HCT116 (cell line): ENCODE data around the gene ITPK1. TPM values are rescaled to one million over a fixed set of nuclear protein-coding genes. Genes with fewer than 3 reads are reported as not detected.

Source experiments
- ATAC-seq: fragments of 200-7000 bp; cut with Tn5 transposase; 2 replicates; pipeline ENCODE4 v1.9.1; 2020; ENCODE audit warnings: mild to moderate bottlenecking, moderate library complexity
- BruUV-seq: library from RNA; stranded (reverse); fragments of 400-500 nt; replicated peaks from 2 replicates; lab custom pipeline; 2021; lab: Mats Ljungman, UMichigan
- CTCF ChIA-PET: fragments of 300-600 bp; sonication (Branson Sonifier 250); formaldehyde crosslinking; loops from one replicate; lab custom pipeline; 2021; ENCODE audit warnings: antibody characterized with exemption; lab: Charles Lee
- POLR2A ChIA-PET: fragments of 300-600, 350-600 bp; sonication (Branson Sonifier 250); formaldehyde crosslinking; loops from one replicate; lab custom pipeline; 2021; ENCODE audit warnings: antibody characterized with exemption; lab: Charles Lee
- RAD21 ChIA-PET, 2 experiments: fragments of 300-600 bp; sonication (Branson Sonifier 250); formaldehyde crosslinking; loops; one replicate each; lab custom pipeline; 2023; ENCODE audit warnings: low total read pairs in 2 of 2; ENCODE audit not compliant: uncharacterized antibody in 2 of 2, unreplicated experiment in 2 of 2, low non-redundant PET in 1 of 2; lab: Charles Lee
- DNase-seq: peaks from one replicate; pipeline ENCODE4 v3.0.0-alpha.2; 2010; ENCODE audit warnings: low read depth, low spot score
- H2AFZ ChIP-seq: fragments of 200-600 bp; shearing (Covaris generic), sonication (generic); 2 replicates; pipeline ENCODE4 v1.6.1; 2017; ENCODE audit warnings: low read depth, mixed run types, mixed read lengths, antibody characterized with exemption, low read length; ENCODE audit not compliant: poor library complexity, severe bottlenecking
- H3K27ac ChIP-seq: 2 replicates; pipeline ENCODE4 v1.5.1; 2012; ENCODE audit warnings: low read depth, low read length
- H3K27me3 ChIP-seq: fragments of 200-600 bp; sonication (generic); 2 replicates; pipeline ENCODE4 v1.6.1; 2016; ENCODE audit warnings: mixed run types, low read length, mixed read lengths; ENCODE audit not compliant: insufficient read depth
- H3K36me3 ChIP-seq, 2 experiments: fragments of 200-500 bp in 1 of 2; fragments of 200-600 bp in 1 of 2; sonication (Bioruptor generic) in 1 of 2; sonication (generic) in 1 of 2; 2 replicates each; pipeline versions ENCODE4 v1.5.1 to v1.6.1; 2014 to 2016; ENCODE audit warnings: low read length in 2 of 2, inconsistent platforms in 1 of 2, mixed read lengths in 1 of 2, mixed run types in 1 of 2; ENCODE audit not compliant: insufficient read depth in 2 of 2, control insufficient read depth in 1 of 2
- H3K4me1 ChIP-seq, 2 experiments: fragments of 200-600 bp in 1 of 2; sonication (generic) in 1 of 2; 2 replicates each; pipeline versions ENCODE4 v1.5.1 to v1.6.1; 2012 to 2017; ENCODE audit warnings: low read length in 2 of 2, inconsistent platforms in 1 of 2, mild to moderate bottlenecking in 1 of 2, mixed read lengths in 1 of 2, mixed run types in 1 of 2, moderate library complexity in 1 of 2; ENCODE audit not compliant: insufficient read depth in 2 of 2, control insufficient read depth in 1 of 2
- H3K4me2 ChIP-seq: fragments of 200-600 bp; sonication (generic); 2 replicates; pipeline ENCODE4 v1.6.1; 2017; ENCODE audit warnings: mixed run types, low read length, mixed read lengths
- H3K4me3 ChIP-seq, 2 experiments: fragments of 200-600 bp in 1 of 2; sonication (generic) in 1 of 2; replicated peaks in 1 of 2; 2 replicates each; pipeline ENCODE4 v1.5.1; 2011 to 2016; ENCODE audit warnings: low read length in 2 of 2, control low read depth in 1 of 2, low read depth in 1 of 2, mild to moderate bottlenecking in 1 of 2, mixed read lengths in 1 of 2, mixed run types in 1 of 2
- H3K79me2 ChIP-seq: fragments of 200-600 bp; sonication (generic); 2 replicates; pipeline ENCODE4 v1.6.1; 2017; ENCODE audit warnings: mild to moderate bottlenecking, mixed run types, low read length, moderate library complexity, mixed read lengths; ENCODE audit not compliant: insufficient read depth
- H3K9ac ChIP-seq: fragments of 200-600 bp; sonication (generic); 2 replicates; pipeline ENCODE4 v1.6.1; 2016; ENCODE audit warnings: low read length, mixed read lengths
- H3K9me2 ChIP-seq: fragments of 200-600 bp; sonication (generic), shearing (Covaris generic); 2 replicates; pipeline ENCODE4 v1.6.1; 2017; ENCODE audit warnings: mixed run types, mild to moderate bottlenecking, moderate library complexity; ENCODE audit not compliant: insufficient read depth
- H3K9me3 ChIP-seq, 2 experiments: fragments of 200-500 bp in 1 of 2; fragments of 200-600 bp in 1 of 2; sonication (Bioruptor generic) in 1 of 2; sonication (generic) in 1 of 2; 2 replicates each; pipeline ENCODE4 v1.6.1; 2014 to 2017; ENCODE audit warnings: low read length in 2 of 2, mixed read lengths in 2 of 2, inconsistent platforms in 1 of 2, low read depth in 1 of 2, mild to moderate bottlenecking in 1 of 2, mixed run types in 1 of 2, moderate library complexity in 1 of 2; ENCODE audit not compliant: control insufficient read depth in 1 of 2, insufficient read depth in 1 of 2
- H4K20me1 ChIP-seq: fragments of 200-600 bp; sonication (generic), shearing (Covaris generic); 2 replicates; pipeline ENCODE4 v1.6.1; 2017; ENCODE audit warnings: mixed run types, mild to moderate bottlenecking, moderate library complexity; ENCODE audit not compliant: insufficient read depth
- ATF3 ChIP-seq: IDR thresholded peaks from 2 replicates; pipeline ENCODE4 v1.6.1; 2012
- CEBPB ChIP-seq: IDR thresholded peaks from 2 replicates; pipeline ENCODE4 v1.6.1; 2012; ENCODE audit warnings: low read depth
- CTCF ChIP-seq, 3 experiments: fragments of 200-600 bp in 1 of 3; sonication (generic) in 1 of 3; IDR thresholded peaks in 2 of 3; conservative IDR thresholded peaks in 1 of 3; 2 replicates each; pipeline ENCODE4 v1.5.1; 2012 to 2017; ENCODE audit warnings: low read depth in 2 of 3, low read length in 2 of 3, antibody characterized with exemption in 1 of 3, borderline replicate concordance in 1 of 3, control low read depth in 1 of 3, mild to moderate bottlenecking in 1 of 3, mixed read lengths in 1 of 3, mixed run types in 1 of 3, moderate library complexity in 1 of 3; ENCODE audit not compliant: insufficient read depth in 1 of 3
- EGR1 ChIP-seq: IDR thresholded peaks from 2 replicates; pipeline ENCODE4 v1.6.1; 2012; ENCODE audit warnings: low read depth
- ELF1 ChIP-seq: IDR thresholded peaks from 2 replicates; pipeline ENCODE4 v1.6.1; 2012; ENCODE audit warnings: low read depth, borderline replicate concordance
- EZH2 ChIP-seq: fragments of 200-600 bp; sonication (generic); IDR thresholded peaks from 2 replicates; pipeline ENCODE4 v1.6.1; 2017; ENCODE audit warnings: antibody characterized with exemption, mixed run types
- FOSL1 ChIP-seq: IDR thresholded peaks from 2 replicates; pipeline ENCODE4 v1.6.1; 2012; ENCODE audit warnings: low read depth
- JUND ChIP-seq: IDR thresholded peaks from 2 replicates; pipeline ENCODE4 v1.6.1; 2012
- POLR2A ChIP-seq: IDR thresholded peaks from 2 replicates; pipeline ENCODE4 v1.7.0; 2011; ENCODE audit warnings: borderline replicate concordance; ENCODE audit not compliant: insufficient read depth, insufficient read length; ENCODE audit errors: extremely low read depth
- POLR2AphosphoS5 ChIP-seq: IDR thresholded peaks from 2 replicates; pipeline ENCODE4 v1.6.1; 2011; ENCODE audit warnings: mild to moderate bottlenecking, low read depth, low read length, moderate library complexity
- RAD21 ChIP-seq: IDR thresholded peaks from 2 replicates; pipeline ENCODE4 v1.6.1; 2012; ENCODE audit warnings: low read depth, mild to moderate bottlenecking
- REST ChIP-seq: IDR thresholded peaks from 2 replicates; pipeline ENCODE4 v1.6.1; 2012; ENCODE audit warnings: low read depth
- SIN3A ChIP-seq: IDR thresholded peaks from 2 replicates; pipeline ENCODE4 v1.6.1; 2012; ENCODE audit warnings: low read depth
- SP1 ChIP-seq: IDR thresholded peaks from 2 replicates; pipeline ENCODE4 v1.6.1; 2012; ENCODE audit warnings: low read depth
- TCF7L2 ChIP-seq: IDR thresholded peaks from 2 replicates; pipeline ENCODE4 v1.7.0; 2011; ENCODE audit warnings: borderline replicate concordance, inconsistent platforms; ENCODE audit not compliant: insufficient read depth, insufficient read length; ENCODE audit errors: extremely low read depth
- YY1 ChIP-seq: IDR thresholded peaks from 2 replicates; pipeline ENCODE4 v1.6.1; 2011; ENCODE audit warnings: low read length, low read depth, moderate library complexity, mild to moderate bottlenecking; ENCODE audit not compliant: insufficient replicate concordance; ENCODE audit errors: extremely low read depth
- ZBTB33 ChIP-seq: IDR thresholded peaks from 2 replicates; pipeline ENCODE4 v1.6.1; 2011; ENCODE audit warnings: mild to moderate bottlenecking, low read length, moderate library complexity; ENCODE audit not compliant: insufficient replicate concordance; ENCODE audit errors: extremely low read depth
- ZFX ChIP-seq: fragments of 450-650 bp; IDR thresholded peaks from 2 replicates; pipeline ENCODE4 v1.6.1; 2017
- ZNF274 ChIP-seq: fragments of 200-500 bp; sonication (Bioruptor generic); IDR thresholded peaks from 2 replicates; pipeline ENCODE4 v1.6.1; 2014; ENCODE audit warnings: mild to moderate bottlenecking, low read depth, low read length, inconsistent platforms
- intact Hi-C: fragments of 100-400 bp; cut with micrococcal nuclease; formaldehyde crosslinking; loops from 2 replicates; pipeline ENCODE4 v1.10.0; 2022
- total RNA-seq: library from RNA; stranded (reverse); gene quantifications from one replicate; pipeline ENCODE4 v1.2.1, GENCODE V29; 2021; ENCODE audit not compliant: unreplicated experiment

The ITPK1 gene
- total RNA-seq, 1 experiment from 2014 or later = 70.2 TPM

GRCh38 chr14:93079865-93080403, 35.8 kb downstream of the ITPK1 start:
- Histone ChIP-seq H4K20me1 (no peaks in the 10 kb centered on the region), H3K36me3 (no peaks in the 10 kb centered on the region), H3K4me1 (no peaks in the 10 kb centered on the region), H3K27ac (no peak overlapping the region), H3K79me2 (peaks cover 38% of the 10 kb centered on the region; the same call in 1 of the 2 replicates), H3K4me3 (no peak overlapping the region), H3K9me3 (no peaks in the 10 kb centered on the region), H3K4me2 (no peak overlapping the region), H3K9me2 (no peaks in the 10 kb centered on the region), H3K9ac (no peak overlapping the region), H2AFZ (no peak overlapping the region), H3K27me3 (no peaks in the 10 kb centered on the region)
- no peak for ATAC-seq
- no TSS peak for BruUV-seq
- RAD21 ChIA-PET = no interaction called here
- intact Hi-C loops = no loop called here
- CTCF ChIA-PET = no interaction called here
- DNase-seq = no peak
- TF ChIP-seq YY1 = no peak
- TF ChIP-seq EZH2 = no peak
- no peak for TF ChIP-seq CTCF (IDR thresholded peaks at IDR 0.05 in 2 of 3, conservative IDR thresholded peaks at IDR 0.05 in 1 of 3; ENCODE audit: borderline replicate concordance in 1 of 3, insufficient read depth in 1 of 3, low read depth in 2 of 3, low read length in 2 of 3)
- no peak for TF ChIP-seq SIN3A
- TF ChIP-seq FOSL1 = no peak
- TF ChIP-seq POLR2A = no peak
- no peak for TF ChIP-seq CEBPB
- no peak for TF ChIP-seq ZNF274
- no peak for TF ChIP-seq JUND
- no peak for TF ChIP-seq TCF7L2
- no peak for TF ChIP-seq SP1
- TF ChIP-seq ZFX = no peak
- TF ChIP-seq REST = no peak
- TF ChIP-seq ZBTB33 = no peak
- TF ChIP-seq RAD21 = no peak
- no peak for TF ChIP-seq POLR2AphosphoS5
- TF ChIP-seq ATF3 = no peak
- TF ChIP-seq EGR1 = no peak
- no peak for TF ChIP-seq ELF1
- POLR2A ChIA-PET = no interaction called here
